Transverse colon (tissue), 4 donors: ENCODE data around the gene PDXK. TPM values are rescaled to one million over a fixed set of nuclear protein-coding genes. Genes with fewer than 3 reads are reported as not detected.

Experiments
- DNase-seq: peaks from one replicate; pipeline ENCODE4 v3.0.0-alpha.2; 2019
- H3K27ac ChIP-seq, 4 donors: fragments of 200-600 bp; sonication (generic); 2 replicates each; pipeline ENCODE4 v1.5.1; 2016 to 2018; ENCODE audit warnings: inconsistent platforms in 4 of 4
- H3K27me3 ChIP-seq: fragments of 200-600 bp; sonication (generic); 2 replicates; pipeline ENCODE4 v1.5.1; 2017; ENCODE audit warnings: inconsistent platforms
- H3K36me3 ChIP-seq, 4 donors: fragments of 200-600 bp; sonication (generic); 2 replicates each; pipeline ENCODE4 v1.5.1; 2017 to 2019; ENCODE audit warnings: inconsistent platforms in 4 of 4
- H3K4me1 ChIP-seq, 4 donors: fragments of 200-600 bp; sonication (generic); 2 replicates each; pipeline ENCODE4 v1.5.1; 2017 to 2020; ENCODE audit warnings: inconsistent platforms in 4 of 4
- H3K4me3 ChIP-seq, 4 donors: fragments of 200-600 bp; sonication (generic); 1 replicate in 1 of 4; 2 replicates in 3 of 4; pipeline versions ENCODE4 v1.5.1 to v1.6.1; 2017 to 2019; ENCODE audit warnings: inconsistent platforms in 4 of 4
- H3K9me3 ChIP-seq, 2 donors: fragments of 200-600 bp; sonication (generic); 2 replicates each; pipeline ENCODE4 v1.5.1; 2017 to 2019; ENCODE audit warnings: inconsistent platforms in 2 of 2
- CTCF ChIP-seq, 5 experiments: fragments of 200-600 bp in 3 of 5; fragments of 450-650 bp in 2 of 5; sonication (generic) in 3 of 5; IDR thresholded peaks; 1 replicate in 2 of 5; 2 replicates in 3 of 5; pipeline ENCODE4 v1.5.1; 2016 to 2017; ENCODE audit warnings: antibody characterized with exemption in 5 of 5, inconsistent platforms in 3 of 5, mild to moderate bottlenecking in 2 of 5, moderate library complexity in 1 of 5
- EP300 ChIP-seq: sonication (generic); formaldehyde crosslinking; IDR thresholded peaks from one replicate; pipeline ENCODE4 v1.6.1; 2017; ENCODE audit warnings: antibody characterized with exemption, low read depth
- POLR2A ChIP-seq: fragments of 450-650 bp; IDR thresholded peaks from one replicate; pipeline ENCODE4 v1.6.1; 2016; ENCODE audit warnings: antibody characterized with exemption, mild to moderate bottlenecking, moderate library complexity
- POLR2AphosphoS5 ChIP-seq, 3 donors: sonication (generic); formaldehyde crosslinking; IDR thresholded peaks; one replicate each; pipeline ENCODE4 v1.6.1; 2016; ENCODE audit warnings: antibody characterized with exemption in 3 of 3
- WGBS, 2 donors: methylation state at CpG; one replicate each; pipeline ENCODE4 v1.1.5; 2018; ENCODE audit warnings: low coverage in 1 of 2; 5-methylcytosine and 5-hydroxymethylcytosine counted together
- in situ Hi-C, 4 donors: fragments of 200-750 bp; cut with MboI; loops; one replicate each; pipeline versions ENCODE4 v1.15.0 to v1.15.1; 2017; ENCODE audit warnings: low sequenced_read_pairs in 3 of 4, low pct_ligation_motif_present in 1 of 4, low pct_unique_long_range_greater_than_20kb in 1 of 4
- intact Hi-C: fragments of 100-400 bp; cut with DNase I; formaldehyde crosslinking; loops from one replicate; pipeline ENCODE4 v1.15.1; 2023; ENCODE audit warnings: low total_unique reads
- total RNA-seq, 4 donors: library from RNA; depleted of rRNA; stranded (reverse); fragments of >200 nt; gene quantifications; one replicate each; pipeline ENCODE4 v1.1.0, GENCODE V29; 2016

PDXK gene
- total RNA-seq, 4 donors from 2014 or later, result 85.8 to 117 (median 103) TPM

DNA sequence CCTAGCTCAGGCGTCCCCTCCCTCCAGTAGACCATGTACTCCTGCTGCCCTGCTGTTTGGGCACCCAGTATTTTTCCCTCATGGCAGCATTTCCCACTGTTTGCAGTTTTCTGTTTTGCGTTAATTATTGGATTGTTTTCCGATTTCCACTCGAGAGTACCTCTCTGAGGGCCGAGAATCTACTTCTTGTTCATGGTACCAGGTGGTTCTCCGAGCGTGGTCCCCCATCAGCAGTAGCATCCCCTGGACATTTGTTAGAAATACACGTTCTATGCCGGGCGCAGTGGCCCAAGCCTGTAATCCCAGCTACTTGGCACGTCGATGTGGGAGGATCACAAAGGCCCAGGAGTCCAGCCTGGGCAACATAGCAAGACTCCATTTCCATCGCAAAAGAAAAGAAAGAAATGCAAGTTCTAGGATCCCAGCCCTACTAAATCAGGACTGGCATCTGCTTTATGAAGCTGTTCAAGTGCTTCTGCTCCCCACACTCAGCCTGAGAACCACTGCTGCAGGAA lies 71.1 kb downstream of the PDXK start:
- DNase-seq, result no peak
- H3K27me3 ChIP-seq, result no peaks in the 10 kb centered on the region
- H3K4me3 ChIP-seq, result peak overlapping the region; percentile 70 to 97 (median 78)
- no peaks in the 10 kb centered on the region for H3K9me3 ChIP-seq
- 8 to 17% methylated on average over 1 to 13 of the region's 13 CpGs for WGBS, 2 donors
- H3K4me1 ChIP-seq, result peaks cover 10 to 22% (median 15%) of the 10 kb centered on the region in 4 donors
- TF ChIP-seq POLR2AphosphoS5 (IDR thresholded peaks at IDR 0.05) (no peak), CTCF (IDR thresholded peaks at IDR 0.05) (no peak), EP300 (no peak)
- H3K36me3 ChIP-seq, result peaks cover 0 to 5% (median 3%) of the 10 kb centered on the region in 4 donors
- intact Hi-C loops, result no loop called here
- H3K27ac ChIP-seq, result peak overlapping the region; percentile 90 to 97 (median 94)
- in situ Hi-C loops, result no loop called here

DNA sequence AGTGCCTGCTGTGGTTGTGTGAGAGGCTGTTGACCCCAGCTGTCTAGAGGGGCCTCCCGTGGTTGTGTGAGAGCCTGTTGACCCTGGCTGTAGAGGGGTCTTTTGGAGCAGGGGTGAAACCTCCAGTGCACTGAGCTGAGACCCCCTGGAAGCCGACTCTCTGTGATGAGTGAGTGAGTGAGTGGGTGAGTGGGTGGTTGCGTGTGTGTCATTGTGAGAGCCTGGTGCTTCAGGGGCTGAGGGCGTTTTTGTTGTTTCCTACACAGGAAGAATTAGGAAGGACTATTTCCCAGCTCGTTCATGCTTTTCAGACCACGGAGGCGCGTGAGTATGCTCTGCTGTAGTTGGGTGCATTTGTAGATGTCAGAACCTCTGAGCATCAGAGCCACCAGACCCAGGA lies 73.5 kb downstream of the PDXK start:
- 87 to 88% methylated on average over 3 to 8 of the region's 8 CpGs for WGBS, 2 donors
- TF ChIP-seq POLR2AphosphoS5 (IDR thresholded peaks at IDR 0.05) (no peak), CTCF (IDR thresholded peaks at IDR 0.05) (no peak), POLR2A (no peak), EP300 (no peak)
- Histone ChIP-seq H3K9me3 (no peaks in the 10 kb centered on the region), H3K4me1 (peaks cover 10 to 22% (median 15%) of the 10 kb centered on the region in 4 donors), H3K36me3 (peaks cover 0 to 21% (median 7%) of the 10 kb centered on the region in 4 donors), H3K27me3 (no peaks in the 10 kb centered on the region), H3K4me3 (no peak overlapping the region), H3K27ac (no peak overlapping the region)
- in situ Hi-C loops, result no loop called here
- no peak for DNase-seq
- intact Hi-C loops, result no loop called here

DNA sequence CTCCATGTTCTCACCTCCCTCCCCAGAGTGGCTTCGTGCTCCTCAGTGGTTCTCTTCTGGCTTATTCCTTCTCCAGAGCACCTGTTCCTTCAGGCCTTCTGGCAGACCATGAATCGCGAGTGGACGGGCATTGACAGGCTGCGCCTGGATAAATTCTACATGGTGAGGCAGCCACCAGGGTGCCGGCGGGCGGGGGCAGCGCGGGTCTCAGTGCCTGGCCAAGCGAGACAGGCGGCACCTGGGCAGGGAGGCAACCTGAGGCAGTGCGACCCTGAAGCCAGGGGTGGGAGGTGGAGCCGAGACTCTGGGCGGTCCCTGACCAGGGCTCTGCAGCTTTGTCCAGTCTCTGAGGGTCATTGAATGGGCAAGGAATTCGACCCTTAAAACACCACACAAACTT lies 74.3 kb downstream of the PDXK start:
- Histone ChIP-seq H3K27me3 (no peaks in the 10 kb centered on the region), H3K4me1 (peaks cover 10 to 22% (median 15%) of the 10 kb centered on the region in 4 donors), H3K27ac (no peak overlapping the region), H3K4me3 (no peak overlapping the region), H3K36me3 (peaks cover 0 to 29% (median 9%) of the 10 kb centered on the region in 4 donors), H3K9me3 (no peaks in the 10 kb centered on the region)
- in situ Hi-C loops (no loop called here), intact Hi-C loops (no loop called here)
- TF ChIP-seq POLR2AphosphoS5 (IDR thresholded peaks at IDR 0.05) (no peak), EP300 (no peak), POLR2A (no peak), CTCF (IDR thresholded peaks at IDR 0.05) (no peak)
- DNase-seq, result no peak
- WGBS, 2 donors, result 93% methylated on average over 16 of the region's 16 CpGs; no CpG with 5 or more reads in 1 of the 2 donors

GRCh38 chr21:43794311-43794710 lies 75.4 kb downstream of the PDXK start:
- in situ Hi-C loops, result no loop called here
- no peak for DNase-seq
- 79% methylated on average over 11 of the region's 12 CpGs; no CpG with 5 or more reads in 1 of the 2 donors for WGBS, 2 donors
- Histone ChIP-seq H3K9me3 (no peaks in the 10 kb centered on the region), H3K36me3 (peaks cover 0 to 40% (median 12%) of the 10 kb centered on the region in 4 donors), H3K27me3 (no peaks in the 10 kb centered on the region), H3K4me1 (peaks cover 10 to 17% (median 15%) of the 10 kb centered on the region in 4 donors), H3K4me3 (no peak overlapping the region), H3K27ac (no peak overlapping the region)
- intact Hi-C loops, result no loop called here
- no peak for TF ChIP-seq POLR2A
- TF ChIP-seq EP300, result no peak
- no peak for TF ChIP-seq POLR2AphosphoS5 (IDR thresholded peaks at IDR 0.05)
- no peak for TF ChIP-seq CTCF (IDR thresholded peaks at IDR 0.05)
